ENCODE data around the gene DOCK4.

GRCh38 chr7:112012242-112012641 is 194.0 kb downstream of the DOCK4 start:
- TF ChIP-seq, protein P1, sequence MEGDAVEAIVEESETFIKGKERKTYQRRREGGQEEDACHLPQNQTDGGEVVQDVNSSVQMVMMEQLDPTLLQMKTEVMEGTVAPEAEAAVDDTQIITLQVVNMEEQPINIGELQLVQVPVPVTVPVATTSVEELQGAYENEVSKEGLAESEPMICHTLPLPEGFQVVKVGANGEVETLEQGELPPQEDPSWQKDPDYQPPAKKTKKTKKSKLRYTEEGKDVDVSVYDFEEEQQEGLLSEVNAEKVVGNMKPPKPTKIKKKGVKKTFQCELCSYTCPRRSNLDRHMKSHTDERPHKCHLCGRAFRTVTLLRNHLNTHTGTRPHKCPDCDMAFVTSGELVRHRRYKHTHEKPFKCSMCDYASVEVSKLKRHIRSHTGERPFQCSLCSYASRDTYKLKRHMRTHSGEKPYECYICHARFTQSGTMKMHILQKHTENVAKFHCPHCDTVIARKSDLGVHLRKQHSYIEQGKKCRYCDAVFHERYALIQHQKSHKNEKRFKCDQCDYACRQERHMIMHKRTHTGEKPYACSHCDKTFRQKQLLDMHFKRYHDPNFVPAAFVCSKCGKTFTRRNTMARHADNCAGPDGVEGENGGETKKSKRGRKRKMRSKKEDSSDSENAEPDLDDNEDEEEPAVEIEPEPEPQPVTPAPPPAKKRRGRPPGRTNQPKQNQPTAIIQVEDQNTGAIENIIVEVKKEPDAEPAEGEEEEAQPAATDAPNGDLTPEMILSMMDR (IDR thresholded peaks at IDR 0.05; ENCODE audit: insufficient read depth, low read depth, low read length): no peak
- TF ChIP-seq EZH2 (IDR thresholded peaks at IDR 0.05; ENCODE audit: insufficient read depth, low read length): no peak
